IMR-90 (cell line): ENCODE data around the gene GAPVD1. TPM values are rescaled to one million over a fixed set of nuclear protein-coding genes. Genes with fewer than 3 reads are reported as not detected.

ENCODE experiments used
- ATAC-seq: fragments of 200-7000 bp; cut with Tn5 transposase; 2 replicates; pipeline ENCODE4 v1.9.1; 2020; ENCODE audit warnings: low read depth, mild to moderate bottlenecking, moderate library complexity
- BruUV-seq: library from RNA; stranded (reverse); fragments of 400-500 nt; replicated peaks from 2 replicates; lab custom pipeline; 2021; lab: Mats Ljungman, UMichigan
- CTCF ChIA-PET: fragments of 300-600 bp; formaldehyde crosslinking; extraction: SDS; loops from one replicate; lab custom pipeline; 2021; ENCODE audit warnings: antibody characterized with exemption; lab: Yijun Ruan, JAX
- POLR2A ChIA-PET: fragments of 300-600 bp; sonication (Branson Sonifier 250); formaldehyde crosslinking; loops from one replicate; lab custom pipeline; 2022; ENCODE audit warnings: antibody characterized with exemption; ENCODE audit not compliant: unreplicated experiment; lab: Charles Lee
- DNase-seq: peaks from one replicate; pipeline ENCODE4 v3.0.0; 2013
- H2AFZ ChIP-seq: replicated peaks from 2 replicates; pipeline ENCODE3; 2013; ENCODE audit warnings: low read length, mild to moderate bottlenecking; ENCODE audit not compliant: poor library complexity
- H2AK5ac ChIP-seq: 2 replicates; pipeline ENCODE4 v1.6.1; 2013; ENCODE audit warnings: low read depth, low read length, inconsistent platforms
- H2AK9ac ChIP-seq: replicated peaks from 2 replicates; pipeline ENCODE3; 2013; ENCODE audit warnings: mild to moderate bottlenecking, low read depth, low read length, moderate library complexity; ENCODE audit not compliant: poor library complexity
- H2BK120ac ChIP-seq: 2 replicates; pipeline ENCODE4 v1.6.1; 2013; ENCODE audit warnings: low read depth, low read length, inconsistent platforms
- H2BK15ac ChIP-seq: 3 replicates; pipeline ENCODE4 v1.6.1; 2013; ENCODE audit warnings: low read depth, low read length, inconsistent platforms
- H2BK20ac ChIP-seq: 2 replicates; pipeline ENCODE4 v1.6.1; 2013; ENCODE audit warnings: low read depth, mild to moderate bottlenecking, inconsistent platforms, low read length, moderate library complexity
- H2BK5ac ChIP-seq: 2 replicates; pipeline ENCODE4 v1.6.1; 2013; ENCODE audit warnings: mild to moderate bottlenecking, low read depth, low read length, inconsistent platforms; ENCODE audit not compliant: poor library complexity, severe bottlenecking
- H3K14ac ChIP-seq: replicated peaks from 2 replicates; pipeline ENCODE4 v1.6.1; 2013; ENCODE audit warnings: low read depth, low read length, inconsistent platforms
- H3K18ac ChIP-seq: 2 replicates; pipeline ENCODE4 v1.6.1; 2013; ENCODE audit warnings: low read depth, low read length, control low read depth
- H3K23ac ChIP-seq: 2 replicates; pipeline ENCODE4 v1.6.1; 2013; ENCODE audit warnings: low read depth, low read length, inconsistent platforms
- H3K27ac ChIP-seq: 2 replicates; pipeline ENCODE4 v1.5.1; 2013; ENCODE audit warnings: mild to moderate bottlenecking, control low read depth, low read length; ENCODE audit not compliant: insufficient read depth
- H3K27me3 ChIP-seq: 2 replicates; pipeline ENCODE4 v1.6.1; 2013; ENCODE audit warnings: low read length; ENCODE audit not compliant: control insufficient read depth, insufficient read depth
- H3K36me3 ChIP-seq: 2 replicates; pipeline ENCODE4 v1.6.1; 2013; ENCODE audit warnings: low read length, mixed read lengths; ENCODE audit not compliant: control insufficient read depth, insufficient read depth
- H3K4ac ChIP-seq: 2 replicates; pipeline ENCODE4 v1.6.1; 2013; ENCODE audit warnings: low read depth, low read length, inconsistent platforms
- H3K4me1 ChIP-seq: 2 replicates; pipeline ENCODE4 v1.6.1; 2013; ENCODE audit warnings: low read length, mixed read lengths; ENCODE audit not compliant: control insufficient read depth, insufficient read depth
- H3K4me2 ChIP-seq: 2 replicates; pipeline ENCODE4 v1.6.1; 2013; ENCODE audit warnings: low read depth, mild to moderate bottlenecking, control low read depth, low read length, moderate library complexity
- H3K4me3 ChIP-seq: 2 replicates; pipeline ENCODE4 v1.5.1; 2013; ENCODE audit warnings: low read depth, mild to moderate bottlenecking, control low read depth, low read length, moderate library complexity; ENCODE audit not compliant: insufficient read depth
- H3K56ac ChIP-seq: 2 replicates; pipeline ENCODE4 v1.6.1; 2013; ENCODE audit warnings: low read length, inconsistent platforms; ENCODE audit not compliant: insufficient read depth; ENCODE audit errors: extremely low read depth
- H3K79me1 ChIP-seq, 2 experiments: 2 replicates each; pipeline ENCODE4 v1.6.1; 2013; ENCODE audit warnings: low read length in 2 of 2, inconsistent platforms in 1 of 2, low read depth in 1 of 2
- H3K9ac ChIP-seq: 2 replicates; pipeline ENCODE4 v1.6.1; 2013; ENCODE audit warnings: low read depth, low read length, control low read depth
- H3K9me1 ChIP-seq: 2 replicates; pipeline ENCODE4 v1.6.1; 2013; ENCODE audit warnings: low read length, inconsistent platforms; ENCODE audit not compliant: insufficient read depth
- H3K9me3 ChIP-seq: 2 replicates; pipeline ENCODE4 v1.6.1; 2013; ENCODE audit warnings: low read length; ENCODE audit not compliant: control insufficient read depth, insufficient read depth
- H4K20me1 ChIP-seq: 2 replicates; pipeline ENCODE4 v1.6.1; 2013; ENCODE audit warnings: low read length, inconsistent platforms; ENCODE audit not compliant: insufficient read depth
- H4K5ac ChIP-seq: 2 replicates; pipeline ENCODE4 v1.6.1; 2013; ENCODE audit warnings: mild to moderate bottlenecking, low read depth, low read length, control low read depth
- H4K8ac ChIP-seq, 2 experiments: 2 replicates each; pipeline ENCODE4 v1.6.1; 2013; ENCODE audit warnings: low read depth in 2 of 2, low read length in 2 of 2, control low read depth in 1 of 2, inconsistent platforms in 1 of 2
- H4K91ac ChIP-seq: 2 replicates; pipeline ENCODE4 v1.6.1; 2013; ENCODE audit warnings: low read depth, low read length, inconsistent platforms; ENCODE audit not compliant: insufficient read depth
- BHLHE40 ChIP-seq: fragments of 150-350 bp; IDR thresholded peaks from 2 replicates; pipeline ENCODE4 v1.6.1; 2016; ENCODE audit warnings: mild to moderate bottlenecking, low read depth, low read length
- CHD1 ChIP-seq: IDR thresholded peaks from 2 replicates; pipeline ENCODE4 v1.6.1; 2012; ENCODE audit warnings: low read depth, low read length, improper control_type of control experiment
- CTCF ChIP-seq: conservative IDR thresholded peaks from 2 replicates; pipeline ENCODE4 v1.5.1; 2012; ENCODE audit warnings: mild to moderate bottlenecking, low read depth, low read length, improper control_type of control experiment
- MAFK ChIP-seq: IDR thresholded peaks from 2 replicates; pipeline ENCODE4 v1.6.1; 2012; ENCODE audit warnings: low read depth, low read length, improper control_type of control experiment
- MAZ ChIP-seq: IDR thresholded peaks from 2 replicates; pipeline ENCODE4 v1.6.1; 2012; ENCODE audit warnings: low read depth, mild to moderate bottlenecking, low read length, improper control_type of control experiment, moderate library complexity, borderline replicate concordance
- MXI1 ChIP-seq: IDR thresholded peaks from 2 replicates; pipeline ENCODE4 v1.6.1; 2012; ENCODE audit warnings: low read depth, mild to moderate bottlenecking, low read length, moderate library complexity, borderline replicate concordance
- NFE2L2 ChIP-seq: fragments of 150-350 bp; IDR thresholded peaks from 2 replicates; pipeline ENCODE4 v1.6.1; 2016; ENCODE audit warnings: low read depth, mild to moderate bottlenecking, low read length
- POLR2A ChIP-seq: IDR thresholded peaks from 2 replicates; pipeline ENCODE4 v1.6.1; 2012; ENCODE audit warnings: mild to moderate bottlenecking, low read depth, low read length
- RCOR1 ChIP-seq: IDR thresholded peaks from 2 replicates; pipeline ENCODE4 v1.6.1; 2012; ENCODE audit warnings: mild to moderate bottlenecking, low read length, improper control_type of control experiment; ENCODE audit not compliant: insufficient replicate concordance
- RFX5 ChIP-seq: IDR thresholded peaks from 2 replicates; pipeline ENCODE4 v1.8.0; 2012; ENCODE audit warnings: low read depth, mild to moderate bottlenecking, low read length, moderate library complexity
- WGBS, 2 experiments: methylation state at CpG; one replicate each; pipeline versions ENCODE4 v1.1.5 to v1.1.7; 2013; ENCODE audit warnings: missing lambda C conversion rate in 2 of 2; ENCODE audit not compliant: insufficient read length in 1 of 2; ENCODE audit errors: extremely low coverage in 2 of 2; 5-methylcytosine and 5-hydroxymethylcytosine counted together
- dilution Hi-C: fragments of 300-500 bp; cut with HindIII; formaldehyde crosslinking; loops from one replicate; pipeline ENCODE4 v1.14.3; 2018; ENCODE audit warnings: low sequenced_read_pairs; ENCODE audit not compliant: unreplicated experiment
- in situ Hi-C: fragments of 300-500 bp; cut with MboI; formaldehyde crosslinking; loops from 3 replicates; pipeline ENCODE4 v1.14.3; 2019; ENCODE audit warnings: low sequenced_read_pairs, inconsistent platforms, mixed read lengths
- intact Hi-C: fragments of 100-400 bp; cut with micrococcal nuclease; formaldehyde crosslinking; loops from 2 replicates; pipeline ENCODE4 v1.10.0; 2022
- polyA plus RNA-seq, 3 experiments: library from polyadenylated mRNA; depleted of rRNA; stranded (reverse); fragments of >200 nt; gene quantifications; 2 replicates each; pipeline ENCODE4 v1.2.3, GENCODE V29; 2012; ENCODE audit warnings: low replicate concordance in 1 of 3
- total RNA-seq: library from RNA; depleted of rRNA; stranded (reverse); fragments of >200 nt; gene quantifications from 2 replicates; pipeline ENCODE4 v1.2.3, GENCODE V29; 2012
- TF ChIP-seq, protein P1 (sequence below): fragments of 150-350 bp; IDR thresholded peaks from 2 replicates; pipeline ENCODE4 v1.6.1; 2017; ENCODE audit warnings: mild to moderate bottlenecking, antibody characterized with exemption, low read length, low read depth

Gene GAPVD1
- total and polyA plus RNA-seq, 2 of the 4 experiments (the other 2 are of a cell fraction): 13.8 to 50.9 TPM

- no peak for TF ChIP-seq RCOR1
These were observed 111.0 kb downstream of the GAPVD1 start (continued) for GRCh38 chr9:125372441-125373226.

- Histone ChIP-seq H3K4me2 (peak overlapping the region; percentile 81), H3K79me1 (no peaks in the 10 kb centered on the region), H2BK120ac (no peak overlapping the region), H4K91ac (no peak overlapping the region), H2AFZ (peak overlapping the region; percentile 75), H2AK5ac (peak overlapping the region; percentile 29; the same call in 1 of the 2 replicates), H4K8ac (peak overlapping the region in 1 of 2 experiments; percentile 51; a peak in 1 of 4 replicates), H2BK20ac (no peak overlapping the region), H2BK15ac (no peak overlapping the region), H3K56ac (no peak overlapping the region), H3K4ac (no peak overlapping the region), H2AK9ac (peak overlapping the region; percentile 38), H3K4me1 (no peaks in the 10 kb centered on the region), H2BK5ac (no peak overlapping the region), H4K5ac (no peak overlapping the region), H3K9me3 (no peaks in the 10 kb centered on the region), H3K4me3 (peak overlapping the region; percentile 24), H3K9ac (0 out of 2 replicates have a peak overlapping the region, but pooled peaks have one; percentile 9), H3K23ac (peak overlapping the region; percentile 52; the same call in 1 of the 2 replicates), H4K20me1 (no peaks in the 10 kb centered on the region), H3K27me3 (peaks cover 17% of the 10 kb centered on the region; the same call in 1 of the 2 replicates), H3K9me1 (no peaks in the 10 kb centered on the region), H3K14ac (no peak overlapping the region), H3K36me3 (no peaks in the 10 kb centered on the region), H3K18ac (no peak overlapping the region), H3K27ac (no peak overlapping the region)
- DNase-seq (peak; percentile 73), ATAC-seq (peak; percentile 98)
- BruUV-seq: no TSS peak
- POLR2A ChIA-PET: no interaction called here
- CTCF ChIA-PET: no interaction called here
- in situ Hi-C loops (loop anchor here (5.0 to 25.0 kb wide), 2 partner anchors 462 to 602 kb away; partner anchors contain the start of gene NR6A1), dilution Hi-C loops (no loop called here), intact Hi-C loops (loop anchor here (1.0 to 5.0 kb wide), 4 partner anchors 118 to 600 kb away; partner anchors contain the start of gene SCAI)
- WGBS, 2 experiments: 3% methylated on average over 5 of the region's 24 CpGs; no CpG with 5 or more reads in 1 of the 2 experiments
- TF ChIP-seq MAZ: peak; percentile 45; the same call in 1 of the 2 replicates
- TF ChIP-seq NFE2L2: no peak
- TF ChIP-seq CTCF: peak; percentile 92
- TF ChIP-seq MXI1: no peak
- TF ChIP-seq, protein P1, sequence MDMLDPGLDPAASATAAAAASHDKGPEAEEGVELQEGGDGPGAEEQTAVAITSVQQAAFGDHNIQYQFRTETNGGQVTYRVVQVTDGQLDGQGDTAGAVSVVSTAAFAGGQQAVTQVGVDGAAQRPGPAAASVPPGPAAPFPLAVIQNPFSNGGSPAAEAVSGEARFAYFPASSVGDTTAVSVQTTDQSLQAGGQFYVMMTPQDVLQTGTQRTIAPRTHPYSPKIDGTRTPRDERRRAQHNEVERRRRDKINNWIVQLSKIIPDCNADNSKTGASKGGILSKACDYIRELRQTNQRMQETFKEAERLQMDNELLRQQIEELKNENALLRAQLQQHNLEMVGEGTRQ: no peak
- TF ChIP-seq BHLHE40: no peak
- no peak for TF ChIP-seq RCOR1
- 0 out of 2 replicates have a peak, but pooled peaks have one; percentile 36 for TF ChIP-seq POLR2A
- no peak for TF ChIP-seq MAFK
- no peak for TF ChIP-seq RFX5
- TF ChIP-seq CHD1: no peak
These were observed 113.0 kb downstream of the GAPVD1 start for GRCh38 chr9:125374443-125375309.
